SJSA1 (cell line): Measurements from ENCODE around the gene CYP2A6. TPM values are rescaled to one million over a fixed set of nuclear protein-coding genes. Genes with fewer than 3 reads are reported as not detected.

Experiments
- DNase-seq, 2 experiments: peaks; one replicate each; pipeline ENCODE4 v3.0.0-alpha.2; 2015 to 2020; ENCODE audit warnings: low spot score in 2 of 2, low read depth in 1 of 2
- H3K27ac ChIP-seq: fragments of 250-450 bp; sonication (Bioruptor Pico); 2 replicates; pipeline ENCODE4 v1.5.1; 2020; ENCODE audit warnings: mild to moderate bottlenecking, moderate library complexity
- H3K27me3 ChIP-seq: fragments of 250-450 bp; sonication (Bioruptor Pico); replicated peaks from 2 replicates; pipeline ENCODE4 v1.5.1; 2020; ENCODE audit warnings: mild to moderate bottlenecking, moderate library complexity
- H3K36me3 ChIP-seq: fragments of 250-450 bp; sonication (Bioruptor Pico); 2 replicates; pipeline ENCODE4 v1.5.1; 2020; ENCODE audit warnings: mild to moderate bottlenecking
- H3K4me1 ChIP-seq: fragments of 250-450 bp; sonication (Bioruptor Pico); replicated peaks from 2 replicates; pipeline ENCODE4 v1.6.1; 2021; ENCODE audit warnings: mild to moderate bottlenecking
- H3K4me3 ChIP-seq: fragments of 250-450 bp; sonication (Bioruptor Pico); 2 replicates; pipeline ENCODE4 v1.5.1; 2020; ENCODE audit warnings: mild to moderate bottlenecking
- H3K9me3 ChIP-seq: fragments of 250-450 bp; sonication (Bioruptor Pico); replicated peaks from 2 replicates; pipeline ENCODE4 v1.5.1; 2020; ENCODE audit warnings: mild to moderate bottlenecking
- total RNA-seq: library from RNA; depleted of rRNA; stranded (reverse); fragments of >200 nt; shearing (Covaris generic); gene quantifications from 2 replicates; pipeline ENCODE4 v1.2.3, GENCODE V29; 2014

Gene CYP2A6
- total RNA-seq, 1 experiment from 2014 or later = not detected

DNA sequence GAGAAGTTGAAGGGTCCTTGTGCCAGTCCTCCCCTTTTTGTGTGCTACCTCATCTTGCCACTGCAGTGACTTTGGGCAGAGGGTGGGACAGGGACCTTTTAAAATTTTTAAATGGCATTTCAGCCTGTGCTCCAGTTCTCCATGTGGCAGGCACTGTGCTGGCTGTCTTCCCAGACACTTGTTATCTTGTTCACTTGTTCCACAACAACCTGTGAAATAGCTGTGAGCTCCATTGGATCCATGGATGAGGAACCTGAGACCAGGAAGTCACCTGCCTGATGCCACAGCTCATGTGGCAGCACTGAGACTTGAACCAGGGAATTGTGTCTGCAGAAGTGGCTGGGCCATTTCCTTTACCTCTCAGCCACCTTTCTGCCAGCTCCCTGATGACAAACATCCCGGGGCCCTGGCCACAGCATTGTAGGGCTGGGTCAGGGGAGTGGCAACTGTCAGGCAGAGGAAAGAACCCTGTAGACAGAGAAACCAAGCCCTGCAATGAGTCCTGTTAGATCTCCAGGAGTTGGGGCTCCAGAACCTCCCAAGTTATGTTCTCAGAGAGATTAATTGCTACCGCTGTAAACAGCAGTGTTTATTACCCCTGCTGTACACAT lies 44.9 kb downstream of the CYP2A6 start:
- Histone ChIP-seq H3K4me1 (peaks cover 39% of the 10 kb centered on the region), H3K4me3 (no peak overlapping the region), H3K36me3 (peaks cover 93% of the 10 kb centered on the region), H3K27ac (no peak overlapping the region), H3K27me3 (no peaks in the 10 kb centered on the region), H3K9me3 (no peaks in the 10 kb centered on the region)
- no peak for DNase-seq

DNA sequence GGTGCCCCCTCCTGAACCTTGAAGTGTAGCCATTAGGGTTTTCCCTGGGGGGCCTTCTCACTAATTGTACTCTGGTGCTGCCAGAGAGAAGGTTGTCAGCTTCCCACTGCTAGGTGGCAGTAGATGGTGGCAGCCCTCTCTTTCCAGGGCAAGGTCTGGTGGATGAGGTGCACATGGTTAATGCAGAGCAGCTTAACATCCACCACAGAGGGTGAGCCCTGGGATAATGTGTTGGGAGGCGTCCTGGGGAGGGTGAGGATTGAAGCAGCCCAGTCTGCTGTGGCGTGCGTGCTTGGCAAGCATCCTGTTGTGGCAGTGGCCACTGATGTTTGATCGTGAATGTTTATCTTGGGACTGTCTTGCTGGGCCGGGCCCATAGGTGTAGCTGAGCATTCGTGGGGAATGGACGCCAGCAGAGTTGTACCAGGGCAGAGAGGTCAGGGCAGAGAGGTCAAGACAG lies 45.4 kb downstream of the CYP2A6 start:
- Histone ChIP-seq H3K4me1 (peaks cover 36% of the 10 kb centered on the region), H3K9me3 (no peaks in the 10 kb centered on the region), H3K27me3 (no peaks in the 10 kb centered on the region), H3K4me3 (no peak overlapping the region), H3K36me3 (peaks cover 94% of the 10 kb centered on the region), H3K27ac (no peak overlapping the region)
- DNase-seq = no peak

DNA sequence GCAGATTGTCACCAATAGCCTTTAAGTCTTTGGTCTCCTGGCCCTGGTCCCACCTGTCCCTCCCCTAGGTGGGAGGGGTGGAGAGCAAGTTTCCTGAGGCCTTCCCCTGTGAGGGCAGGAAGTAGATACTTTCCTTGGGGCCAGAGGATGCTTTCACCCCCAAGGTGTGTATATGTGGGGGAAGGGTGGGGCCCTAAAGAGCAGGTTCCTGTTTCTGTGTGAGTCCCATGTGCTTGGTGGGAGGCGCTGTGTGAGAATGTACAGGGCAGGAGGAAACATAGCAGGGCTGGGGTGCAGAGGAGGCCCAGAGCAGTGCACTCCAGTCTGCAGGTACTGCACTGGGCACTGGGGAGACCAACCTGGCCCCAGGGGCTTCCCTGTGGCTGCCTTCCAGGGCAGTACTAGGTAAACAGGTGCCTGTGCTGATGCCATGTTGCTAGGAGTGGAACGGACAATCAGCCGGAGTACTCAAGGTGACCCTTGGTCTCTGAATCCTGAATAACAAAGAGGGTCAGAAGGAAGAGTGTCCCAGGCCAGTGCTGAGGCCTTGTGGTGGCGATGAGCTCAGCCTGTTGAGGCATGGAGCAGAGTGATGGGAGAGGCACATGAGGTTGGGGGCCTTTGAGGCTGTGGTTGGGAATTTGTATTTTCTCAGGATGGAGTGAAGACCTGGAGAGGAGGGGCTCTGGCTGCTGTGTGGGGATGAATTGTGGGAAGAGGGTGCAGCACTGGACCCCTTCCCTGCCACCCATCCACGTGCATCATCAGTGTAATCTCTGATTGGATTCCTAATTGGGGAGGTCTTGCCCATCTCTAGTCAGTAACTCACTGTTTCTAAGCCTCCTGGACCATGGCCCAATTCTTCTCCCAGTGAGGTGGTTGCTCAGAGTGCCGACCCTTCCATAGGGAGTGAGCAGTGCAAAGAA lies 46.1 kb downstream of the CYP2A6 start:
- Histone ChIP-seq H3K27me3 (no peaks in the 10 kb centered on the region), H3K9me3 (no peaks in the 10 kb centered on the region), H3K4me1 (peaks cover 34% of the 10 kb centered on the region), H3K27ac (no peak overlapping the region), H3K4me3 (no peak overlapping the region), H3K36me3 (peaks cover 87% of the 10 kb centered on the region)
- DNase-seq = no peak

DNA sequence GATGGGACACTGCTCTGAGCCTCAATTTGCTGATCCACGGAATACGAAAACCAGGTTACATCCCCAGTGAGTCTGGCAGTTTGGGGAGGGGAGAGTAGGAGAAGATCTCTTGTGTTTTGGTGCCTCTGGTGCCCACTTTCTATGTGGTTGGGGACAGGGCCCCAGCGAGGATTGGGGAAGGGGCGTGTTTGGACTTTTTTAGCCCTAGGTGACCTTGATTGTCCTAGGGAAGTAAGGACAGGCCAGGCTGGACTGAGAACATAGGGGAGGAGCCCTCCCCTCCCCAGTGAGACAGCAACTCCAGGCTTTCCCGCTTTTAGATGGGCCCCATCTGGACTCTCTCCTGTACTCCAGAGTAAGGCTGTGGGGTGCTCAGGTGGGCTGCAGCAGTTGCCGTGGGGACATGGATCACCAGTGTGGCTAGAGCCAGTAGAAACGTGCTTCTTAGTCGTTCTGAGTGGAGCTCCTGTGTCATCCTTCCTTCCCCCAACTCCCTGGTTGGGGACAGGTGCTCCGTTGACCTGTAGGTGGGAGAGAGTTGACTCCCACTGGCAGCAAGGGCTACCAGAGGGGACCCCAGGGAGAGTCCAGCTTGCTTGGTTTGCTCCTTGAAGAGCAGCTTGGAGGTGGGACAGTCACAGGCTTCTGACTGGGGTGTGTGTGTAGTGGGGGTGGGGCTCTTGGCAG lies 46.9 kb downstream of the CYP2A6 start:
- H3K4me1 ChIP-seq = peaks cover 34% of the 10 kb centered on the region
- no peak overlapping the region for H3K4me3 ChIP-seq
- peaks cover 79% of the 10 kb centered on the region for H3K36me3 ChIP-seq
- H3K27me3 ChIP-seq = no peaks in the 10 kb centered on the region
- no peak overlapping the region for H3K27ac ChIP-seq
- no peak for DNase-seq
- no peaks in the 10 kb centered on the region for H3K9me3 ChIP-seq

DNA sequence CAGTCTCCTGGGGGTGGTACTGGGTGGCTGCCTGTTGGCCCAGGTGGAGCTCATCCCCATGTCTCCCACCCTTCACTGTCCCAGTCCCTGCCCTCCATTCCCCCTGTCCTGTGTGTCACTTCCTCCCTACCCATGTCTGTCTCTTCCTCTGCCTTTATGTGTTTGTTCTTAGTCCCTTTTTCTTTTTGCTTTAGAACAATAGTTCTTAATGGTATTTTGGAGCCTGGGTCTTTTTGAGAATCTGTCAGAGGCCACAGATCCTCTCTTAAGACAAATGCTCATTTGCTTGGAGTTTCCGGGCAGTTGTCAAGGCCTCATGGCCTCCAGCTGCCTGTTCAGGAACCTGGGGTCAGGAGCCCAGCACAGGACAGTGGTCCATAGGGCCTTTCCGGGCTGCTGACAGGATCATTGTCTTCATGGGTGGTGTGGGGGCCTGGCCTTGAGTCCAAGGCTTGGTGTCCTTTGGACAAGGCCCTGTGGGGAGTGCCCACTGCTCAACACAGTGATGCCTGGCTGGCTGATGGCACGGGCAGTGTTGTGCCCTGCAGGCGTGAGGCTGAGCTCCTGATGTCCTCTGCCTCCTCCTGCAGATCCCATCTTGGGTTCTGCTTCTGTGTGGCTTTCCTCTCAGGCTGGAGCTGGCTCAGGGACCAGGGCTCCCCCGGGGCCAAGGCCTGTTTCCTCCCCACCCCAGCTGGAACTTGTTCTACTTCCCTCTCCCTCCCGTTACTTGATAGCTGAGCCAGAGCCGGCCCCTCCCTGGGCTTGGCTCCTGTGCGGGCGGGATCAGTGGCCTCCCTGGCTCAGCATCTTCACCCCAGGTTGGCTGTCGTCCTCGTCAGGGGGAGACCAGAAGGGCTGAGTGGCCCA lies 47.7 kb downstream of the CYP2A6 start:
- no peak overlapping the region for H3K4me3 ChIP-seq
- H3K27ac ChIP-seq = no peak overlapping the region
- DNase-seq = no peak
- peaks cover 42% of the 10 kb centered on the region for H3K4me1 ChIP-seq
- peaks cover 71% of the 10 kb centered on the region for H3K36me3 ChIP-seq
- H3K9me3 ChIP-seq = no peaks in the 10 kb centered on the region
- H3K27me3 ChIP-seq = no peaks in the 10 kb centered on the region

DNA sequence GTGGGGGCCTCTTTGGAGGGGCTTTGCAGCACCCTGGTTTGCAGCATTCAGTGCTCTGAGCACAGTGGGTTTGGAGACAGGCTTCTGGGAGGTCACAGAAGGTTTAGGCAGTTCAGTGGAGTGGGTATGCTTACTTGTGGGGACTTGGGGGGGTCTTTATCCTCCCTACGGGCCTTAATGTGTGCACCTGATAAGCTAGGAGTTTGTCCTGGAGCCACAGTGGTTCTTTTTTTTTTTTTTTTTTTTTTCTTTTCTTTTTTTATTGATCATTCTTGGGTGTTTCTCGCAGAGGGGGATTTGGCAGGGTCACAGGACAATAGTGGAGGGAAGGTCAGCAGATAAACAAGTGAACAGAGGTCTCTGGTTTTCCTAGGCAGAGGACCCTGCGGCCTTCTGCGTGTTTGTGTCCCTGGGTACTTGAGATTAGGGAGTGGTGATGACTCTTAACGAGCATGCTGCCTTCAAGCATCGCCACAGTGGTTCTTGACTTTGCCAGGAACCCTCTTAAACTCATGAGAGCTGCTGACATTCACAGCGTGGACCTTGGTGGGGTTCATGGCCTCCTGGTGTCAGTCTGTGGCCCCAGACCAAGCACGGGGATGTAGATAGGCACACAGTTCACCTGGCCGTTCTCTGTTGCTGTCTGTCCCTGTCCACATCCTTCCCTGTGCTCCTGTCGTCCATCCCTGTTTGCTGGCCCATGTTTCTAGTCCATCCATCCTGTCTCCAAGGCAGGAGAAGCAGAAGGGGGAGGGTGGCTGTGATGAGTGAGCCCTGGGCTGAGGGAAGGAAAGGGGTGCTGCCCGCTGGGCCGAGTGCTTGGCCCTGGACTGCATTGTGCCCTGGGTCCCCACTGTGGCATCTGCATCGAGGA lies 48.6 kb downstream of the CYP2A6 start:
- DNase-seq = no peak
- no peaks in the 10 kb centered on the region for H3K27me3 ChIP-seq
- peaks cover 65% of the 10 kb centered on the region for H3K36me3 ChIP-seq
- no peak overlapping the region; the same call in 1 of the 2 replicates for H3K4me3 ChIP-seq
- no peaks in the 10 kb centered on the region for H3K9me3 ChIP-seq
- peaks cover 38% of the 10 kb centered on the region for H3K4me1 ChIP-seq
- no peak overlapping the region for H3K27ac ChIP-seq

DNA sequence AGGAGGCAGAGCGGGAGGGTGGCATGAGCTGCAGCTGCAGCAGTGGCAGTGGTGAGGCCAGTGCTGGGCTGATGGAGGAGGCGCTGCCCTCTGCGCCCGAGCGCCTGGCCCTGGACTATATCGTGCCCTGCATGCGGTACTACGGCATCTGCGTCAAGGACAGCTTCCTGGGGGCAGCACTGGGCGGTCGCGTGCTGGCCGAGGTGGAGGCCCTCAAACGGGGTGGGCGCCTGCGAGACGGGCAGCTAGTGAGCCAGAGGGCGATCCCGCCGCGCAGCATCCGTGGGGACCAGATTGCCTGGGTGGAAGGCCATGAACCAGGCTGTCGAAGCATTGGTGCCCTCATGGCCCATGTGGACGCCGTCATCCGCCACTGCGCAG lies 49.3 kb downstream of the CYP2A6 start:
- Histone ChIP-seq H3K27ac (no peak overlapping the region), H3K36me3 (peaks cover 60% of the 10 kb centered on the region), H3K9me3 (no peaks in the 10 kb centered on the region), H3K4me1 (peaks cover 31% of the 10 kb centered on the region), H3K4me3 (peak overlapping the region; percentile 85; the same call in 1 of the 2 replicates), H3K27me3 (no peaks in the 10 kb centered on the region)
- DNase-seq = no peak

DNA sequence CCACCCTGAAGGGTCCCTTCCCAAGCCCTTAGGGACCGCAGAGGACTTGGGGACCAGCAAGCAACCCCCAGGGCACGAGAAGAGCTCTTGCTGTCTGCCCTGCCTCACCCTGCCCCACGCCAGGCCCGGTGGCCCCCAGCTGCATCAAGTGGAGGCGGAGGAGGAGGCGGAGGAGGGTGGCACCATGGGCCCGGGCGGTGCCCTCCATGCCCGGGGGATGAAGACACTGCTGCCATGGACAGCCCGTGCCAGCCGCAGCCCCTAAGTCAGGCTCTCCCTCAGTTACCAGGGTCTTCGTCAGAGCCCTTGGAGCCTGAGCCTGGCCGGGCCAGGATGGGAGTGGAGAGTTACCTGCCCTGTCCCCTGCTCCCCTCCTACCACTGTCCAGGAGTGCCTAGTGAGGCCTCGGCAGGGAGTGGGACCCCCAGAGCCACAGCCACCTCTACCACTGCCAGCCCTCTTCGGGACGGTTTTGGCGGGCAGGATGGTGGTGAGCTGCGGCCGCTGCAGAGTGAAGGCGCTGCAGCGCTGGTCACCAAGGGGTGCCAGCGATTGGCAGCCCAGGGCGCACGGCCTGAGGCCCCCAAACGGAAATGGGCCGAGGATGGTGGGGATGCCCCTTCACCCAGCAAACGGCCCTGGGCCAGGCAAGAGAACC lies 49.8 kb downstream of the CYP2A6 start:
- H3K9me3 ChIP-seq = no peaks in the 10 kb centered on the region
- peak overlapping the region; percentile 85 for H3K4me3 ChIP-seq
- H3K36me3 ChIP-seq = peaks cover 55% of the 10 kb centered on the region
- H3K27me3 ChIP-seq = no peaks in the 10 kb centered on the region
- H3K4me1 ChIP-seq = peaks cover 26% of the 10 kb centered on the region
- no peak for DNase-seq
- H3K27ac ChIP-seq = no peak overlapping the region

DNA sequence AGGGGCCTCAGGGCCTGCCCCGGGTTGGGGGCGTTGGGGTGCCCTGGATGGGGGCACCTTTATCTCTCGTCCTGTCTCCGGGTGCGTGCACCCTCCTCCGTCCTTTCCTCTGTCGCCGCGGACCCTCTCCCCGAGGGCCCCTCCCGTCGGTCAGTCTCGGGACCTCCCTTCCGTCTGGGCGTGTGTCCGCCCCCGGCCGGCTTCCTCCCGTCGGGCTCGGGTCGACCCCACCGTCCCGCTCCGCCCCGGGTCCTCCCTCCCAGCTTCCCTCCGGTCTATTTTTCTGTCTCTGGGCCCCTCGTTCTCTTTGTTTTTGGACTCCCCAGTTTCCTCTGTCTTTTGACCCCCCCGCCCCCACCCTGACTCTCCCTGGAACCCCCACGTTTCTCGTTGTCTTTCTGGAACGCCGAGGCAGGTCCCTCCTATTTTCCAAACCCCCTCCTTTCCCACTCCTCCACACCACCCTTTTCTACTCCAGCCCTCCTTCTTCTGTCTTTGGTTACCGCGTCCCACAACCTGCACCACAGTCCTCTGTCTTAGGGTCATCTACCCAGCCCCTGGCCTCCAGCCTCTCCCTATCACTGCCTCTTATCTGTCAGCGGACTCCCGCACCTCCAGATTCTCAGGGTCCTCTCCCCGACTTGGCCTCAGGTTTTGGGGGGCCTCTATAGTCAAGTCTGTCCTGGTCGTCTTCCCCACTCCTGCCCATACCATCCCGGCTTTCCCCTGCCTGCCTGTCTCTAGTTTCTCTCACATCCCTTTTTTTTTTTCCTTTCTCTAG lies 50.5 kb downstream of the CYP2A6 start:
- H3K27me3 ChIP-seq = no peaks in the 10 kb centered on the region
- peaks cover 25% of the 10 kb centered on the region for H3K4me1 ChIP-seq
- H3K27ac ChIP-seq = peak overlapping the region; percentile 68
- peaks cover 48% of the 10 kb centered on the region for H3K36me3 ChIP-seq
- H3K9me3 ChIP-seq = no peaks in the 10 kb centered on the region
- H3K4me3 ChIP-seq = peak overlapping the region; percentile 85
- DNase-seq = peak in 1 of 2 experiments; percentile 35

DNA sequence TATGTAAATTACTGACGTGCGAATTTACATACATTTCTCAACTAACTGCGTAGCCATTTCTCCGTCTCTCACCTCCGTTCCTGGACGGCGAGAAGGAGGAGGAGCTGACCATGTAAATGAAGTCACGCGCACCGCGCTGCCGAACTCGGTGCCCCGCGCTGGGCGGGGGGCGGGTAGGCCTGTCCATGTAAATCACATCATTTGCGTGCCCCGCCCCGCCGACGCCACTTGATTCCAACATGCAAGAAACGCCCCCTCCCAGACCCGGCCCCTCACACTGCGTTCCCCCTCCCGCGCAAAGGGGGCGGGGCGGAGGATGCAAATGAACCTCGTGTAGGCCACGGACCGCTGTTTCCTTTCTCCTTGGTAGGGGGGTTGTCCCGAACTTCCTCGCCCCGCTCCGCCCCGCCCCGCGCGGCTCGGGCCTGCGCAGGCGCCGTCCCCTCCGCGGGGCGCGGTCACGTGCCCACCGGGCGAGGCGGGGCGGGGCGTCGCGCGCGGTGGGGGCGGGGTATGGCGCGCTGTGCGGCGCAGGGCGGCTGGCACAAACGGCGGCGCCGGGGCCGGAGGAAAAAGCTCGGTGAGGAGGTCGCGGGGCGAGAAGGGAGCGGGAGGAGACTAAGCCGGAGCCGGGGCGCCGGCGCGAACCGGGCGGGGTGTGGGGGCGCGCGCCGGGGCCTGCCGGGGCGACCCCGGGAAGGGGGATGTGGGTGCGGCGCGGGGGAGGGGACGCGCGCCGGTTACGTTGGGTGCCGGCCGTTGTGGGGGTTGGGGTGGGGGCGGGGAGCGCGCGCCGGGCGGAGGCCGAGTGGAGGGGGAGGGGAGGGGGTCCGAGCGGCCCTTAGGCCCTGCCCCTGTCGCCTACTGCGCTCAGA lies 51.3 kb downstream of the CYP2A6 start, which contains the start of gene EGLN2:
EGLN2 (plus strand) TSS at position 509 of the 875 bp plus-strand sequence. CDS start 1,382 bp downstream, outside the sequence.
- Histone ChIP-seq H3K4me3 (peak within 1 kb of the TSS; percentile 85), H3K36me3 (peaks cover 39% of the 10 kb centered on the region), H3K9me3 (no peaks in the 10 kb centered on the region), H3K27ac (peak within 1 kb of the TSS; percentile 68), H3K27me3 (no peaks in the 10 kb centered on the region), H3K4me1 (peaks cover 25% of the 10 kb centered on the region)
- peak; percentile 99 to 100 for DNase-seq
